IMR-90 (cell line): ENCODE results near the gene EIF4E3. TPM values are rescaled to one million over a fixed set of nuclear protein-coding genes. Genes with fewer than 3 reads are reported as not detected.

Source experiments
- ATAC-seq: fragments of 200-7000 bp; cut with Tn5 transposase; 2 replicates; pipeline ENCODE4 v1.9.1; 2020; ENCODE audit warnings: low read depth, mild to moderate bottlenecking, moderate library complexity
- BruUV-seq: library from RNA; stranded (reverse); fragments of 400-500 nt; replicated peaks from 2 replicates; lab custom pipeline; 2021; lab: Mats Ljungman, UMichigan
- CTCF ChIA-PET: fragments of 300-600 bp; formaldehyde crosslinking; extraction: SDS; loops from one replicate; lab custom pipeline; 2021; ENCODE audit warnings: antibody characterized with exemption; lab: Yijun Ruan, JAX
- POLR2A ChIA-PET: fragments of 300-600 bp; sonication (Branson Sonifier 250); formaldehyde crosslinking; loops from one replicate; lab custom pipeline; 2022; ENCODE audit warnings: antibody characterized with exemption; ENCODE audit not compliant: unreplicated experiment; lab: Charles Lee
- DNase-seq: peaks from one replicate; pipeline ENCODE4 v3.0.0; 2013
- H2AFZ ChIP-seq: replicated peaks from 2 replicates; pipeline ENCODE3; 2013; ENCODE audit warnings: low read length, mild to moderate bottlenecking; ENCODE audit not compliant: poor library complexity
- H2AK5ac ChIP-seq: 2 replicates; pipeline ENCODE4 v1.6.1; 2013; ENCODE audit warnings: low read depth, low read length, inconsistent platforms
- H2AK9ac ChIP-seq: replicated peaks from 2 replicates; pipeline ENCODE3; 2013; ENCODE audit warnings: mild to moderate bottlenecking, low read depth, low read length, moderate library complexity; ENCODE audit not compliant: poor library complexity
- H2BK120ac ChIP-seq: 2 replicates; pipeline ENCODE4 v1.6.1; 2013; ENCODE audit warnings: low read depth, low read length, inconsistent platforms
- H2BK15ac ChIP-seq: 3 replicates; pipeline ENCODE4 v1.6.1; 2013; ENCODE audit warnings: low read depth, low read length, inconsistent platforms
- H2BK20ac ChIP-seq: 2 replicates; pipeline ENCODE4 v1.6.1; 2013; ENCODE audit warnings: low read depth, mild to moderate bottlenecking, inconsistent platforms, low read length, moderate library complexity
- H2BK5ac ChIP-seq: 2 replicates; pipeline ENCODE4 v1.6.1; 2013; ENCODE audit warnings: mild to moderate bottlenecking, low read depth, low read length, inconsistent platforms; ENCODE audit not compliant: poor library complexity, severe bottlenecking
- H3K14ac ChIP-seq: replicated peaks from 2 replicates; pipeline ENCODE4 v1.6.1; 2013; ENCODE audit warnings: low read depth, low read length, inconsistent platforms
- H3K18ac ChIP-seq: 2 replicates; pipeline ENCODE4 v1.6.1; 2013; ENCODE audit warnings: low read depth, low read length, control low read depth
- H3K23ac ChIP-seq: 2 replicates; pipeline ENCODE4 v1.6.1; 2013; ENCODE audit warnings: low read depth, low read length, inconsistent platforms
- H3K27ac ChIP-seq: 2 replicates; pipeline ENCODE4 v1.5.1; 2013; ENCODE audit warnings: mild to moderate bottlenecking, control low read depth, low read length; ENCODE audit not compliant: insufficient read depth
- H3K27me3 ChIP-seq: 2 replicates; pipeline ENCODE4 v1.6.1; 2013; ENCODE audit warnings: low read length; ENCODE audit not compliant: control insufficient read depth, insufficient read depth
- H3K36me3 ChIP-seq: 2 replicates; pipeline ENCODE4 v1.6.1; 2013; ENCODE audit warnings: low read length, mixed read lengths; ENCODE audit not compliant: control insufficient read depth, insufficient read depth
- H3K4ac ChIP-seq: 2 replicates; pipeline ENCODE4 v1.6.1; 2013; ENCODE audit warnings: low read depth, low read length, inconsistent platforms
- H3K4me1 ChIP-seq: 2 replicates; pipeline ENCODE4 v1.6.1; 2013; ENCODE audit warnings: low read length, mixed read lengths; ENCODE audit not compliant: control insufficient read depth, insufficient read depth
- H3K4me2 ChIP-seq: 2 replicates; pipeline ENCODE4 v1.6.1; 2013; ENCODE audit warnings: low read depth, mild to moderate bottlenecking, control low read depth, low read length, moderate library complexity
- H3K4me3 ChIP-seq: 2 replicates; pipeline ENCODE4 v1.5.1; 2013; ENCODE audit warnings: low read depth, mild to moderate bottlenecking, control low read depth, low read length, moderate library complexity; ENCODE audit not compliant: insufficient read depth
- H3K56ac ChIP-seq: 2 replicates; pipeline ENCODE4 v1.6.1; 2013; ENCODE audit warnings: low read length, inconsistent platforms; ENCODE audit not compliant: insufficient read depth; ENCODE audit errors: extremely low read depth
- H3K79me1 ChIP-seq, 2 experiments: 2 replicates each; pipeline ENCODE4 v1.6.1; 2013; ENCODE audit warnings: low read length in 2 of 2, inconsistent platforms in 1 of 2, low read depth in 1 of 2
- H3K9ac ChIP-seq: 2 replicates; pipeline ENCODE4 v1.6.1; 2013; ENCODE audit warnings: low read depth, low read length, control low read depth
- H3K9me1 ChIP-seq: 2 replicates; pipeline ENCODE4 v1.6.1; 2013; ENCODE audit warnings: low read length, inconsistent platforms; ENCODE audit not compliant: insufficient read depth
- H3K9me3 ChIP-seq: 2 replicates; pipeline ENCODE4 v1.6.1; 2013; ENCODE audit warnings: low read length; ENCODE audit not compliant: control insufficient read depth, insufficient read depth
- H4K20me1 ChIP-seq: 2 replicates; pipeline ENCODE4 v1.6.1; 2013; ENCODE audit warnings: low read length, inconsistent platforms; ENCODE audit not compliant: insufficient read depth
- H4K5ac ChIP-seq: 2 replicates; pipeline ENCODE4 v1.6.1; 2013; ENCODE audit warnings: mild to moderate bottlenecking, low read depth, low read length, control low read depth
- H4K8ac ChIP-seq, 2 experiments: 2 replicates each; pipeline ENCODE4 v1.6.1; 2013; ENCODE audit warnings: low read depth in 2 of 2, low read length in 2 of 2, control low read depth in 1 of 2, inconsistent platforms in 1 of 2
- H4K91ac ChIP-seq: 2 replicates; pipeline ENCODE4 v1.6.1; 2013; ENCODE audit warnings: low read depth, low read length, inconsistent platforms; ENCODE audit not compliant: insufficient read depth
- BHLHE40 ChIP-seq: fragments of 150-350 bp; IDR thresholded peaks from 2 replicates; pipeline ENCODE4 v1.6.1; 2016; ENCODE audit warnings: mild to moderate bottlenecking, low read depth, low read length
- CEBPB ChIP-seq: IDR thresholded peaks from 2 replicates; pipeline ENCODE4 v1.6.1; 2012; ENCODE audit warnings: low read depth, low read length, improper control_type of control experiment
- CHD1 ChIP-seq: IDR thresholded peaks from 2 replicates; pipeline ENCODE4 v1.6.1; 2012; ENCODE audit warnings: low read depth, low read length, improper control_type of control experiment
- FOS ChIP-seq: fragments of 150-350 bp; IDR thresholded peaks from 2 replicates; pipeline ENCODE4 v1.6.1; 2016; ENCODE audit warnings: low read depth, low read length
- MAFK ChIP-seq: IDR thresholded peaks from 2 replicates; pipeline ENCODE4 v1.6.1; 2012; ENCODE audit warnings: low read depth, low read length, improper control_type of control experiment
- MXI1 ChIP-seq: IDR thresholded peaks from 2 replicates; pipeline ENCODE4 v1.6.1; 2012; ENCODE audit warnings: low read depth, mild to moderate bottlenecking, low read length, moderate library complexity, borderline replicate concordance
- NFE2L2 ChIP-seq: fragments of 150-350 bp; IDR thresholded peaks from 2 replicates; pipeline ENCODE4 v1.6.1; 2016; ENCODE audit warnings: low read depth, mild to moderate bottlenecking, low read length
- POLR2A ChIP-seq: IDR thresholded peaks from 2 replicates; pipeline ENCODE4 v1.6.1; 2012; ENCODE audit warnings: mild to moderate bottlenecking, low read depth, low read length
- RAD21 ChIP-seq: IDR thresholded peaks from 2 replicates; pipeline ENCODE4 v1.6.1; 2012; ENCODE audit warnings: low read length, improper control_type of control experiment
- RCOR1 ChIP-seq: IDR thresholded peaks from 2 replicates; pipeline ENCODE4 v1.6.1; 2012; ENCODE audit warnings: mild to moderate bottlenecking, low read length, improper control_type of control experiment; ENCODE audit not compliant: insufficient replicate concordance
- RFX5 ChIP-seq: IDR thresholded peaks from 2 replicates; pipeline ENCODE4 v1.8.0; 2012; ENCODE audit warnings: low read depth, mild to moderate bottlenecking, low read length, moderate library complexity
- SMC3 ChIP-seq: fragments of 150-350 bp; IDR thresholded peaks from 2 replicates; pipeline ENCODE4 v1.6.1; 2016; ENCODE audit warnings: low read depth, mild to moderate bottlenecking, antibody characterized with exemption, low read length, moderate library complexity
- WGBS, 2 experiments: methylation state at CpG; one replicate each; pipeline versions ENCODE4 v1.1.5 to v1.1.7; 2013; ENCODE audit warnings: missing lambda C conversion rate in 2 of 2; ENCODE audit not compliant: insufficient read length in 1 of 2; ENCODE audit errors: extremely low coverage in 2 of 2; 5-methylcytosine and 5-hydroxymethylcytosine counted together
- dilution Hi-C: fragments of 300-500 bp; cut with HindIII; formaldehyde crosslinking; loops from one replicate; pipeline ENCODE4 v1.14.3; 2018; ENCODE audit warnings: low sequenced_read_pairs; ENCODE audit not compliant: unreplicated experiment
- in situ Hi-C: fragments of 300-500 bp; cut with MboI; formaldehyde crosslinking; loops from 3 replicates; pipeline ENCODE4 v1.14.3; 2019; ENCODE audit warnings: low sequenced_read_pairs, inconsistent platforms, mixed read lengths
- intact Hi-C: fragments of 100-400 bp; cut with micrococcal nuclease; formaldehyde crosslinking; loops from 2 replicates; pipeline ENCODE4 v1.10.0; 2022
- polyA plus RNA-seq, 3 experiments: library from polyadenylated mRNA; depleted of rRNA; stranded (reverse); fragments of >200 nt; gene quantifications; 2 replicates each; pipeline ENCODE4 v1.2.3, GENCODE V29; 2012; ENCODE audit warnings: low replicate concordance in 1 of 3
- total RNA-seq: library from RNA; depleted of rRNA; stranded (reverse); fragments of >200 nt; gene quantifications from 2 replicates; pipeline ENCODE4 v1.2.3, GENCODE V29; 2012
- TF ChIP-seq, protein P1 (sequence below): fragments of 150-350 bp; IDR thresholded peaks from 2 replicates; pipeline ENCODE4 v1.6.1; 2017; ENCODE audit warnings: mild to moderate bottlenecking, antibody characterized with exemption, low read length, low read depth
- TF ChIP-seq, protein P2 (sequence below): fragments of 150-350 bp; IDR thresholded peaks from 2 replicates; pipeline ENCODE4 v1.6.1; 2016; ENCODE audit warnings: low read depth, mild to moderate bottlenecking, low read length, moderate library complexity, borderline replicate concordance

The EIF4E3 gene
- total and polyA plus RNA-seq, 2 of the 4 experiments (the other 2 are of a cell fraction), result 0.72 to 1.1 TPM

DNA sequence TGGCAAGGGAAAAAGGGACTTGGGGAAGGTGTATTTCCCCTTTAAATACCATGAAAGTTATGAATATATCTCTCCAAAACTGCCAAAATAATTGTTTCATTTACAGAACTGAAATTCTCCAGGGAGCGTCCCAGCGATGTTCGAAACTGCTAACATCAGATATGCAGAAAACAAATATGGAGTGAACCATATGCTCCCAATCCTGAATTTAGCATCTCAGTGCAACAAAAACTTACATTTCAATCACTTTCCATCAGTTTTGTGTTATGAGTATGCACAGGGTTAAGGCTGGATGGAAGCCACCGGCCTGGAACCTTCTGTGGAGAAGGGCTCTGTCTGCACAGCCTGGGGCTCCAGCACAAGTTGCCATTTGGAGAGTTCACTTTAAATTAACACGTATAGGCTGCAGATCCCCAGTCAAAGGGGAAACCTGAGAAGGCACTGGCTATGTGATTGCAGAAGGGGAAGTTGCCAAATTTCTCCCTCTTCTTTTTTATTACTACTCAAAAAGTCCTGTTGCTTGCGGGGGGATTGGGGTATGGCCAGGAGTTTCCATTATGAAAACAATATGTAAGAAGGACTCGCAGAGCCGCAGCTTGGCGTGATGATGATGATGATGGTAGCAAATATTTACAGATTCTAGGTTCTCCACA is 84.7 kb downstream of the EIF4E3 start:
- Histone ChIP-seq H3K27me3 (peaks cover 17% of the 10 kb centered on the region), H2AK5ac (no peak overlapping the region), H2AFZ (no peak overlapping the region), H3K9me3 (no peaks in the 10 kb centered on the region), H2BK20ac (no peak overlapping the region), H3K9me1 (no peaks in the 10 kb centered on the region), H4K91ac (no peak overlapping the region), H3K79me1 (no peaks in the 10 kb centered on the region), H3K4me3 (no peak overlapping the region), H2BK120ac (no peak overlapping the region), H3K4me2 (no peak overlapping the region), H2BK5ac (no peak overlapping the region), H2AK9ac (no peak overlapping the region), H4K20me1 (no peaks in the 10 kb centered on the region), H3K14ac (no peak overlapping the region), H3K23ac (no peak overlapping the region), H3K4me1 (peaks cover 2% of the 10 kb centered on the region; the same call in 1 of the 2 replicates), H3K9ac (no peak overlapping the region), H4K8ac (no peak overlapping the region), H3K4ac (no peak overlapping the region), H3K36me3 (no peaks in the 10 kb centered on the region), H3K18ac (no peak overlapping the region), H2BK15ac (no peak overlapping the region), H3K56ac (no peak overlapping the region), H3K27ac (no peak overlapping the region), H4K5ac (no peak overlapping the region)
- no peak for ATAC-seq
- ChIA-PET CTCF (no interaction called here), POLR2A (no interaction called here)
- in situ Hi-C loops (no loop called here), intact Hi-C loops (no loop called here), dilution Hi-C loops (no loop called here)
- TF ChIP-seq, protein P1, sequence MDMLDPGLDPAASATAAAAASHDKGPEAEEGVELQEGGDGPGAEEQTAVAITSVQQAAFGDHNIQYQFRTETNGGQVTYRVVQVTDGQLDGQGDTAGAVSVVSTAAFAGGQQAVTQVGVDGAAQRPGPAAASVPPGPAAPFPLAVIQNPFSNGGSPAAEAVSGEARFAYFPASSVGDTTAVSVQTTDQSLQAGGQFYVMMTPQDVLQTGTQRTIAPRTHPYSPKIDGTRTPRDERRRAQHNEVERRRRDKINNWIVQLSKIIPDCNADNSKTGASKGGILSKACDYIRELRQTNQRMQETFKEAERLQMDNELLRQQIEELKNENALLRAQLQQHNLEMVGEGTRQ, result no peak
- TF ChIP-seq BHLHE40, result no peak
- no peak for TF ChIP-seq NFE2L2
- TF ChIP-seq CHD1, result no peak
- TF ChIP-seq CEBPB, result no peak
- TF ChIP-seq, protein P2, sequence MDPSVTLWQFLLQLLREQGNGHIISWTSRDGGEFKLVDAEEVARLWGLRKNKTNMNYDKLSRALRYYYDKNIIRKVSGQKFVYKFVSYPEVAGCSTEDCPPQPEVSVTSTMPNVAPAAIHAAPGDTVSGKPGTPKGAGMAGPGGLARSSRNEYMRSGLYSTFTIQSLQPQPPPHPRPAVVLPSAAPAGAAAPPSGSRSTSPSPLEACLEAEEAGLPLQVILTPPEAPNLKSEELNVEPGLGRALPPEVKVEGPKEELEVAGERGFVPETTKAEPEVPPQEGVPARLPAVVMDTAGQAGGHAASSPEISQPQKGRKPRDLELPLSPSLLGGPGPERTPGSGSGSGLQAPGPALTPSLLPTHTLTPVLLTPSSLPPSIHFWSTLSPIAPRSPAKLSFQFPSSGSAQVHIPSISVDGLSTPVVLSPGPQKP, result no peak
- TF ChIP-seq MXI1, result no peak
- no peak for TF ChIP-seq RFX5
- TF ChIP-seq RAD21, result no peak
- TF ChIP-seq MAFK, result no peak
- TF ChIP-seq FOS, result no peak
- no peak for TF ChIP-seq RCOR1
- TF ChIP-seq POLR2A, result no peak
- TF ChIP-seq SMC3, result no peak
- no CpG with 5 or more reads among the region's 9 CpGs for WGBS, 2 experiments
- DNase-seq, result no peak
- BruUV-seq, result no TSS peak
